Ishikawa (cell line): ENCODE data around the gene USH1C.

Experiments
- CEBPB ChIP-seq: IDR thresholded peaks from 2 replicates; pipeline ENCODE4 v1.6.1; 2012
- EP300 ChIP-seq: IDR thresholded peaks from 2 replicates; pipeline ENCODE4 v1.6.1; 2012; ENCODE audit warnings: borderline replicate concordance
- TCF12 ChIP-seq: IDR thresholded peaks from 2 replicates; pipeline ENCODE4 v1.6.1; 2012; ENCODE audit warnings: low read depth
- TEAD4 ChIP-seq: IDR thresholded peaks from 2 replicates; pipeline ENCODE4 v1.6.1; 2012
- TF ChIP-seq, protein P1 (sequence below): IDR thresholded peaks from 2 replicates; pipeline ENCODE4 v1.6.1; 2012

DNA sequence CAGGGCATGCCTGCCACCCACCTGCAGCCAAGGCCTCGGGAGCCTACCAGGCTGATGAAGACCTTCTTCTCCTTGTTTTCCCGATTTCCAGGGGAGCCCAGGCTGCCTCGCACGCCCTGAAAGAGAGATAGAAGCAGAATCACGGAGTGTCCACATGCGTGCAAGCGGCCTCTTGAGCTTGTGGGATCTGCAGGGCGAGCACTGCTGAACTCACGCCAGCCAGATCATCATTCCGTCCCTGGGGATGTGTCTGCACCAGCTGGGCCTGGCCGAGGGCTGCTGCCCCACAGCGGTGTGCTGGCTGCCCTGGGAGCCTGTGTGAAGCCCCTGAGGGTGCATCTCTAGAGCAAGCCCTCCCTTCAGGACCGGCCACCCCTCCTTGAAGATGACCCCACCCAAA is 17.9 kb downstream of the USH1C start:
- no peak for TF ChIP-seq CEBPB
- TF ChIP-seq EP300: no peak
- TF ChIP-seq TCF12: no peak
- no peak for TF ChIP-seq TEAD4
- TF ChIP-seq, protein P1, sequence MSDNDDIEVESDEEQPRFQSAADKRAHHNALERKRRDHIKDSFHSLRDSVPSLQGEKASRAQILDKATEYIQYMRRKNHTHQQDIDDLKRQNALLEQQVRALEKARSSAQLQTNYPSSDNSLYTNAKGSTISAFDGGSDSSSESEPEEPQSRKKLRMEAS: no peak
